GM21529 (cell line): ENCODE data around the gene DLGAP4.

Experiments used
- ATAC-seq: cut with Tn5 transposase; IDR thresholded peaks from one replicate; pipeline ENCODE4 v1.9.1; 2021; ENCODE audit not compliant: unreplicated experiment

Gene DLGAP4

GRCh38 chr20:36346256-36346655, 40.1 kb downstream of the DLGAP4 start:
- no peak for ATAC-seq

- ATAC-seq, result no peak
Measured at GRCh38 chr20:36349384-36350170, 43.4 kb downstream of the DLGAP4 start.

DNA sequence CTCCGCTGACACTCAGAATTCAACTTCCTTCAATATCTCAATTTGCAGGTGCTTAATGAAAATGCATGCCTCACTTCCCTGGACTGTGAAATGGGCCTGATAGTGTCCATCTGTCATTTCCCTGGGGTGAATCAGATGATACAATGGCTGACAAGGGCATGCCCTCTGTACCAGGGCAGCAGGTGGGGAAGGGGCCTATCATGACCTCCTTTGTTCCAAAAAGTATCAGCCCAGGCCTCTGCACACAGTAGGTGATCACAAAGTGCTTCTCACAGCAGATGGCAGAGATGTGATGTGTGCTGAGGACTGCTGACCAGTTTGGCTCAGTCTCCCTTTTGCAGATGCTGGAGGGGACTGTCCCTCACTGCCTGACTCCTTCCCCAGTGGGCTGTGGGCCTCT, 44.3 kb downstream of the DLGAP4 start:
- no peak for ATAC-seq

- no peak for ATAC-seq
Measured at GRCh38 chr20:36351937-36352336, 45.8 kb downstream of the DLGAP4 start.

- ATAC-seq, result no peak
Measured at GRCh38 chr20:36352843-36353553, 46.9 kb downstream of the DLGAP4 start.

DNA sequence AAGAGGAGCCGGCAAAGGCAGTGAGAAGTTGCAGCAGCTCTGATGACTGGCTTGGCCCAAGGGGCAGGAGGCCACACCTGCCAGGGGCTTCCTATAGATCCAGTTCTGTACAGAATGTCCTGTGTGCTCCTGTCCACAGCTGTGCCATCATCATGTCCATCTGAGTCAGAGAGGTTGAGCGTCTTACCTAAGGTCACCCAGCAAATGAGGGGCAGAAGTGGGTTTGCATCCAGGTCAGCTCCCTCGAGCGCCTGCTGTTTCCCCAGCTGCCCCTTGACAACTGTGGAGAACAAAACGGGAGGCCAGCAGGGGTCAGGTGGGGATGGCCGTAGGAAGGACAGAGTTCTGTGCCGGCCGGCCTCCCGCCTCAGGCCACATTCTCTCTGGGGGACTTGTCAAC, 47.6 kb downstream of the DLGAP4 start:
- ATAC-seq, result no peak

DNA sequence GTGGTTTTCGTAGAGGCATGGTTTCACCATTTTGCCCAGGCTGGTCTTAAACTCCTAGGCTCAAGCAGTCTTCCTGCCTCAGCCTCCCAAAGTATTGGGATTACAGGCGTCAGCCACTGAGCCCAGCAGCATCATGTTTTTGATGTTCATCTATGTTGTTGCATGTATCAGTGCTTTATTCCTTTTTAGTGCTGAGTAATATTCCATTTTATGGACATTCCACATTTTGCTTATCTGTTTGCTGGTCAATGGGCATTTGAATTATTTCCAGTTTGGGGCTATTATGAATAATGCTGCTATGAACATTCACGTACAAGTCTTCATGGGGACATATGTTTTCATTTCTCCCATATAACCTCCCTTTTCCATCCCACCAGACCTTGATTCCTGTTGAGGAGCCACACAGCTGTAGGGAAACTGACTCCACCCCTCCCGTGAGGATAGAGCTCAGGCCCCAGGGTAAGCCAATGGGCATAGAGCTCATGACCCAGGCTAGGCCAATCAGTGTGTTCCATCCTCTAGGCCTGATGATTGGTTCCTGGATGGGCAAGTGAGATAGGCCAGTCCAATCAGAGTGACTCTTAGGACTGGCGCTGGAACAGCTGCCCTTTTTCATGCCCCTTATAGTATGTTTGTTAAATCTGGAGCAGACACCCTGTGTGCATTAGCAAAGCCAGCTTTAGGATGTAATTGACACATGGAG, 49.5 kb downstream of the DLGAP4 start:
- ATAC-seq, result no peak

GRCh38 chr20:36359668-36360406, 53.7 kb downstream of the DLGAP4 start:
- ATAC-seq, result no peak

- ATAC-seq, result no peak
Measured at GRCh38 chr20:36360429-36360828, 54.3 kb downstream of the DLGAP4 start.

- no peak for ATAC-seq
Measured at GRCh38 chr20:36361406-36361805, 55.3 kb downstream of the DLGAP4 start.

DNA sequence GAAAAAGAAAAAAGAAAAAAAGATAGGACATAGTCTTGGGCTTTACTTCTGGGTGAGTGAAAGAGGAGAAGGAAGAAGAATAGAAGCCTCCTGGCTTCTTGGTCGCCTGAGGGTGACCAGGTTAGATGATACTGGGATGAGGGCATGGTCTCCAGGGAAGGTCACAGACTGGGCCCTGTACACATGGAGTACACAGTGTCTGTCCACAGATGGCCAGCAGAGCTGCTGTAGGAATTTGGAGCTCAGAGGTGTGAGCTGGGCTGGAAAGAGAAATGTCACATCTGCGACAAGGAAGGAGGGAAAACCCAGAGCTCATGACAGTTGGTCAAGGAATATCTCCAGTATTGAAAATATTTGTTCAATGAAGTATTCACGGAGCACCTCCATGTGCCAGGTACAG, 56.1 kb downstream of the DLGAP4 start:
- no peak for ATAC-seq

GRCh38 chr20:36362978-36363713, 57.0 kb downstream of the DLGAP4 start:
- no peak for ATAC-seq

GRCh38 chr20:36364506-36364905, 58.4 kb downstream of the DLGAP4 start:
- no peak for ATAC-seq

- no peak for ATAC-seq
Measured at GRCh38 chr20:36366623-36367369, 60.7 kb downstream of the DLGAP4 start.

GRCh38 chr20:36367370-36367745, 61.2 kb downstream of the DLGAP4 start:
- no peak for ATAC-seq

GRCh38 chr20:36367907-36368799, 62.0 kb downstream of the DLGAP4 start:
- ATAC-seq, result no peak

GRCh38 chr20:36368869-36369268, 62.7 kb downstream of the DLGAP4 start:
- ATAC-seq, result no peak

GRCh38 chr20:36369739-36370138, 63.6 kb downstream of the DLGAP4 start:
- ATAC-seq, result no peak
